Measurements from ENCODE around the gene LEMD1. TPM values are rescaled to one million over a fixed set of nuclear protein-coding genes. Genes with fewer than 3 reads are reported as not detected.
"Not testable (repeated sequence)": the region's sequence is repeated elsewhere in the genome, so short reads cannot be mapped to it uniquely, and the experiment has no call there.

LEMD1 gene
- total and polyA plus RNA-seq, 3 experiments from 2014 or later, result 0.55 TPM; not detected in 2

GRCh38 chr1:205373022-205373797 is 48.6 kb downstream of the LEMD1 start:
- H3K36me3 Mint-ChIP-seq, result no peaks in the 10 kb centered on the region
- no peak for DNase-seq
- H3K27me3 Mint-ChIP-seq, result peaks cover 20 to 47% of the 10 kb centered on the region in 2 donors
- H3K9me3 ChIP-seq (ENCODE audit: low read length), result no peaks in the 10 kb centered on the region
- H3K27me3 ChIP-seq (ENCODE audit: insufficient read depth, low read length, poor library complexity, severe bottlenecking), result no peaks in the 10 kb centered on the region
- peaks cover 14 to 18% (median 16%) of the 10 kb centered on the region in 3 donors for H3K4me1 Mint-ChIP-seq
- ChIA-PET CTCF (interaction anchor here (0.9 to 1.3 kb wide), 3 partner anchors 10 to 113 kb away, joined by 3 read pairs; no protein-coding TSS in a partner anchor), POLR2A (interaction anchor here (0.6 kb wide), 1 partner anchor 363 kb away, joined by 6 read pairs; no protein-coding TSS in a partner anchor)
- no peak overlapping the region for H3K4me3 Mint-ChIP-seq
- peaks cover 7% of the 10 kb centered on the region for H3K4me1 ChIP-seq (ENCODE audit: insufficient read depth, low read length)
- peak overlapping the region in 1 of 8 donors; percentile 13 for H3K27ac Mint-ChIP-seq
- no peaks in the 10 kb centered on the region for H3K9me3 Mint-ChIP-seq
- no peaks in the 10 kb centered on the region for H3K36me3 ChIP-seq (ENCODE audit: insufficient read depth, low read length)
- H3K4me3 ChIP-seq (ENCODE audit: low read length), result no peak overlapping the region
- no peak overlapping the region for H3K27ac ChIP-seq (ENCODE audit: low read depth, low read length)

- Histone ChIP-seq H3K4me3 (ENCODE audit: low read length) (no peak overlapping the region), H3K27ac (ENCODE audit: low read depth, low read length) (no peak overlapping the region), H3K27me3 (ENCODE audit: insufficient read depth, low read length, poor library complexity, severe bottlenecking) (peaks cover 3% of the 10 kb centered on the region), H3K4me1 (ENCODE audit: insufficient read depth, low read length) (peaks cover 7% of the 10 kb centered on the region), H3K9me3 (ENCODE audit: low read length) (no peaks in the 10 kb centered on the region), H3K36me3 (ENCODE audit: insufficient read depth, low read length) (no peaks in the 10 kb centered on the region)
- POLR2A ChIA-PET, result no interaction called here
- CTCF ChIA-PET, result interaction anchor here (0.8 to 1.0 kb wide), 3 partner anchors 11 to 37 kb away, joined by 3 read pairs; no protein-coding TSS in a partner anchor
- Mint-ChIP-seq H3K4me3 (no peak overlapping the region), H3K4me1 (peaks cover 14 to 18% (median 16%) of the 10 kb centered on the region in 3 donors), H3K27ac (no peak overlapping the region), H3K9me3 (no peaks in the 10 kb centered on the region), H3K27me3 (peaks cover 14 to 41% of the 10 kb centered on the region in 2 donors), H3K36me3 (no peaks in the 10 kb centered on the region)
- no peak for DNase-seq
Measured at GRCh38 chr1:205371871-205372660, 49.8 kb downstream of the LEMD1 start.

DNA sequence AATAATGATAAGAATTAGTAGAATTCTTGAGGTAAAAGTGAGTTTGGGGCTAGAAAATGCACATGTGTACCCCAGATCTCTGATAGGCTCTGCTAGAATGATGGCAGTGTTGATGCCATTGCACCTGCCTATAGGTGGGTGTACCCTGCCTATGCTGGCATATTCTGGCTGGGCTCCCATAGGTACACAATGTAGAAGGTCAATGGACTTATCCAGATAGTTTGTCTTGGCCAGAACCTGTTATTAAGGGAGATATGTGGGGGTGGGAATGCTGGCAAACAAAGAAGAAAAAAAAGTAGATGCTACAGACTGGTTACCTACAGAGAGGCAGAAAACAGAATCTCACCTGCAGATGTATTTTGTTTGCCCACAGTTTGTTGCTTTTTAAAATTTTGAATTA is 51.1 kb downstream of the LEMD1 start:
- Mint-ChIP-seq H3K9me3 (no peaks in the 10 kb centered on the region), H3K27ac (no peak overlapping the region), H3K27me3 (peaks cover 12 to 35% of the 10 kb centered on the region in 2 donors), H3K4me1 (peaks cover 14 to 18% (median 16%) of the 10 kb centered on the region in 3 donors), H3K36me3 (no peaks in the 10 kb centered on the region), H3K4me3 (no peak overlapping the region)
- CTCF ChIA-PET, result no interaction called here
- POLR2A ChIA-PET, result no interaction called here
- Histone ChIP-seq H3K27me3 (ENCODE audit: insufficient read depth, low read length, poor library complexity, severe bottlenecking) (peaks cover 3% of the 10 kb centered on the region), H3K4me3 (ENCODE audit: low read length) (no peak overlapping the region), H3K27ac (ENCODE audit: low read depth, low read length) (no peak overlapping the region), H3K36me3 (ENCODE audit: insufficient read depth, low read length) (no peaks in the 10 kb centered on the region), H3K9me3 (ENCODE audit: low read length) (no peaks in the 10 kb centered on the region), H3K4me1 (ENCODE audit: insufficient read depth, low read length) (peaks cover 7% of the 10 kb centered on the region)
- DNase-seq, result no peak

DNA sequence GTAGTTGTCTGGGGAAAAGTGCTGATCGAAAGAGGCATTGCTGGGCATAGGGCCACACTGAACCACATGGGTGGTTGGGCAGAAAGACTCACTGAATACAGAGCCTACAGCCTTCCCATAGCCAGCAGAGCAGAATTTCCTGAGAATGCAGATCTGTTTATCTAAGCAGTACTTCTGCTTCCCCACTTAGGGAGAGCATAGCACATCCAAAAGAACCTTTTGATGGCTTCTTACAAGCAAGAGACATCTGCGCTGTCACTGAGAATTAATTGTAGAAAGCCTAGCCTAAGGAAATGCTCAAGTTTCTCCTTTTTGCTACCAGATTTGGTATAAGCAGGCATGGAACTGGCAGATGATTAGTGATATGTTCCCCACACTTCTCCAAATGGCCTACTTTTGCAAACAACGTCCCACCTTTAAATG is 52.1 kb downstream of the LEMD1 start:
- Histone ChIP-seq H3K27me3 (ENCODE audit: insufficient read depth, low read length, poor library complexity, severe bottlenecking) (peaks cover 3% of the 10 kb centered on the region), H3K4me3 (ENCODE audit: low read length) (no peak overlapping the region), H3K27ac (ENCODE audit: low read depth, low read length) (no peak overlapping the region), H3K36me3 (ENCODE audit: insufficient read depth, low read length) (no peaks in the 10 kb centered on the region), H3K4me1 (ENCODE audit: insufficient read depth, low read length) (peaks cover 7% of the 10 kb centered on the region), H3K9me3 (ENCODE audit: low read length) (no peaks in the 10 kb centered on the region)
- DNase-seq, result no peak
- H3K4me3 Mint-ChIP-seq, result no peak overlapping the region
- H3K4me1 Mint-ChIP-seq, result peaks cover 13 to 16% (median 15%) of the 10 kb centered on the region in 3 donors
- no peaks in the 10 kb centered on the region for H3K9me3 Mint-ChIP-seq
- no peak overlapping the region for H3K27ac Mint-ChIP-seq
- ChIA-PET POLR2A (no interaction called here), CTCF (interaction anchor here (0.9 kb wide), 1 partner anchor 118 kb away, joined by 3 read pairs; no protein-coding TSS in a partner anchor)
- no peaks in the 10 kb centered on the region for H3K36me3 Mint-ChIP-seq
- peaks cover 6 to 30% of the 10 kb centered on the region in 2 donors for H3K27me3 Mint-ChIP-seq

DNA sequence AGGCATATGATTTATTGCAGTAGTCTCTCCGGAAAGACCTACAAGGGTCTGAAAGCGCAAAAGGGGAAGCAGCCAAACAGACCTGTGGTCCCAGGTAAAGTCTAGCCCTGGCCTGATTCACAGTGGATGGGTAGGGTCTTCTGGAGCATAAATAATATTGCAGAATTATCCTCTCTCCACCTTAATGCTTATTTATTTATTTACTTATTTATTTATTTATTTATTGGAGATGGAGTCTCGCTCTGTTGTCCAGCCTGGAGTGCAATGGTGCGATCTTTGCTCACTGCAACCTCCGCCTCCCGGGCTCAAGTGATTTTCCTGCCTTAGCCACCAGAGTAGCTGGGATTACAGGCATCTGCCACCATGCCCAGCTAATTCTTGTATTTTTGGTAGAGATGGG is 53.4 kb downstream of the LEMD1 start:
- Mint-ChIP-seq H3K27ac (peak overlapping the region in 1 of 8 donors; percentile 32), H3K9me3 (no peaks in the 10 kb centered on the region), H3K4me3 (no peak overlapping the region), H3K36me3 (no peaks in the 10 kb centered on the region), H3K27me3 (peaks cover 5 to 18% of the 10 kb centered on the region in 2 donors), H3K4me1 (peaks cover 1 to 4% (median 2%) of the 10 kb centered on the region in 3 donors)
- ChIA-PET POLR2A (no interaction called here), CTCF (interaction anchor here (0.9 kb wide), 1 partner anchor 13 kb away, joined by 3 read pairs; no protein-coding TSS in a partner anchor)
- DNase-seq, result no peak
- no peaks in the 10 kb centered on the region for H3K4me1 ChIP-seq (ENCODE audit: insufficient read depth, low read length)
- no peak overlapping the region for H3K27ac ChIP-seq (ENCODE audit: low read depth, low read length)
- no peaks in the 10 kb centered on the region for H3K9me3 ChIP-seq (ENCODE audit: low read length)
- H3K27me3 ChIP-seq (ENCODE audit: insufficient read depth, low read length, poor library complexity, severe bottlenecking), result peaks cover 3% of the 10 kb centered on the region
- no peaks in the 10 kb centered on the region for H3K36me3 ChIP-seq (ENCODE audit: insufficient read depth, low read length)
- no peak overlapping the region for H3K4me3 ChIP-seq (ENCODE audit: low read length)

DNA sequence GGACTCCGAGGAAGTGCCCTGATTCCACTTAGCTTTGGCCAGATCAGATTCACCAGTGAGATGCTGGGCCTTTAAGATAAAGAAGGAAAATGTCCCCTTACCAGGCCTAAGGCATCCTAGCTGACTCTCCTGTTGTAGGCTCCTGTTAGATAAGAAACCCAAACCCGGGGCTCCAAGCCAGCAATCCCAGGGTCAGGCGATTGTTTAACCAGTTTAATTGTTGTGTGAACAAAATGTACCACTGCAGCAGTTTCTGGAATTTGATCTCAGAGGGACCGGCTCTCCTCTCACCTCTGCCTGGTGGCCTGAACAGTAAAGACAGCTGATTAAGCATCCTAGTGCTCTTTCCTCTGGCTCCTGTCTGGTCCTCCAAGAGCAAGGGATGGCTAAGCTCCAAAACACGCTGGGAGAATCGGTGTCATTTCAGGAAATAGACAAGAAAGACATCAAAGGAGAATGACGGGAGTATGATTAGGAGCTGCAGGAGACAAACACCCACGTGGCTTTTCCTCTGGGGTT is 55.9 kb downstream of the LEMD1 start:
- Histone ChIP-seq H3K4me3 (ENCODE audit: low read length) (no peak overlapping the region), H3K27ac (ENCODE audit: low read depth, low read length) (no peak overlapping the region), H3K4me1 (ENCODE audit: insufficient read depth, low read length) (no peaks in the 10 kb centered on the region), H3K27me3 (ENCODE audit: insufficient read depth, low read length, poor library complexity, severe bottlenecking) (peaks cover 3% of the 10 kb centered on the region), H3K36me3 (ENCODE audit: insufficient read depth, low read length) (no peaks in the 10 kb centered on the region), H3K9me3 (ENCODE audit: low read length) (no peaks in the 10 kb centered on the region)
- Mint-ChIP-seq H3K27me3 (peaks cover 2 to 8% of the 10 kb centered on the region in 2 donors), H3K9me3 (no peaks in the 10 kb centered on the region), H3K27ac (no peak overlapping the region), H3K4me3 (no peak overlapping the region), H3K36me3 (no peaks in the 10 kb centered on the region), H3K4me1 (no peaks in the 10 kb centered on the region)
- ChIA-PET POLR2A (no interaction called here), CTCF (interaction anchor here (0.7 kb wide), 1 partner anchor 12 kb away, joined by 4 read pairs; no protein-coding TSS in a partner anchor)
- no peak for DNase-seq

DNA sequence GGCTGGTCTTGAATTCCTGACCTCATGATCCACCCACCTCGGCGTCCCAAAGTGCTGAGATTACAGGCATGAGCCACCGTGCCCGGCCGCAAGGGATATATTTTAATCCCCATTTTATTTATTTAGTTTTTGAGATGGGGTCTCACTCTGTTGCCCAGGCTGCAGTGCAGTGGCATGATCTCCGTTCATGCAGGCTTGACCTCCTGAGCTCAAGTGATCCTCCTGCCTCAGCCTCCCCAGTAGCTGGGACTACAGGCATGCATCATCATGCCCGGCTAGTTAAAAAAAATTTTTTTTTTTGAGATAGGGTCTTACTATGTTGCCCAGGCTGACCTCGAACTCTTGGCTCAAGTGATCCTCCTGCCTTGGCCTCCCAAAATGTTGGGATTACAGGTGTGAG is 56.8 kb downstream of the LEMD1 start:
- H3K9me3 Mint-ChIP-seq; H3K4me1 Mint-ChIP-seq; POLR2A ChIA-PET; DNase-seq; H3K27ac ChIP-seq (ENCODE audit: low read depth, low read length); H3K27me3 ChIP-seq (ENCODE audit: insufficient read depth, low read length, poor library complexity, severe bottlenecking); H3K9me3 ChIP-seq (ENCODE audit: low read length); H3K27me3 Mint-ChIP-seq; H3K36me3 Mint-ChIP-seq; H3K4me3 Mint-ChIP-seq; H3K4me3 ChIP-seq (ENCODE audit: low read length); H3K4me1 ChIP-seq (ENCODE audit: insufficient read depth, low read length); H3K36me3 ChIP-seq (ENCODE audit: insufficient read depth, low read length); H3K27ac Mint-ChIP-seq: not testable (repeated sequence)
- CTCF ChIA-PET, result interaction anchor here (1.2 kb wide), 1 partner anchor 11 kb away, joined by 3 read pairs; no protein-coding TSS in a partner anchor
